DND-41 (cell line): ENCODE measurements around the gene BCAS3.

Experiments
- ATAC-seq: fragments of 200-7000 bp; cut with Tn5 transposase; 3 replicates; pipeline ENCODE4 v1.9.1; 2021; ENCODE audit warnings: low read depth; ENCODE audit not compliant: insufficient read depth
- DNase-seq: peaks from one replicate; pipeline ENCODE4 v3.0.0-alpha.2; 2020
- H2AFZ ChIP-seq: 2 replicates; pipeline ENCODE4 v1.6.0; 2012; ENCODE audit warnings: low read depth, low read length
- H3K27ac ChIP-seq: 2 replicates; pipeline ENCODE4 v1.5.1; 2012; ENCODE audit warnings: low read length, inconsistent platforms
- H3K27me3 ChIP-seq: fragments of 200-600 bp; sonication (generic); 2 replicates; pipeline ENCODE4 v1.6.0; 2012; ENCODE audit warnings: low read length, mild to moderate bottlenecking, inconsistent platforms; ENCODE audit not compliant: insufficient read depth, poor library complexity
- H3K36me3 ChIP-seq: 2 replicates; pipeline ENCODE4 v1.5.1; 2012; ENCODE audit warnings: low read length, inconsistent platforms; ENCODE audit not compliant: insufficient read depth
- H3K4me1 ChIP-seq: 2 replicates; pipeline ENCODE4 v1.5.1; 2012; ENCODE audit warnings: mild to moderate bottlenecking, low read length; ENCODE audit not compliant: insufficient read depth
- H3K4me2 ChIP-seq: 2 replicates; pipeline ENCODE4 v1.6.0; 2012; ENCODE audit warnings: mild to moderate bottlenecking, moderate library complexity, low read length, inconsistent platforms; ENCODE audit not compliant: insufficient read depth
- H3K4me3 ChIP-seq, 2 experiments: fragments of 200-600 bp in 1 of 2; shearing (Covaris generic) in 1 of 2; 2 replicates each; pipeline ENCODE4 v1.5.1; 2012 to 2016; ENCODE audit warnings: inconsistent platforms in 2 of 2, low read length in 2 of 2, mild to moderate bottlenecking in 2 of 2, low read depth in 1 of 2, moderate library complexity in 1 of 2
- H3K79me2 ChIP-seq: 2 replicates; pipeline ENCODE4 v1.6.0; 2012; ENCODE audit warnings: low read length, inconsistent platforms; ENCODE audit not compliant: insufficient read depth
- H3K9ac ChIP-seq: 2 replicates; pipeline ENCODE4 v1.6.0; 2012; ENCODE audit warnings: low read depth, mild to moderate bottlenecking, inconsistent platforms, low read length, moderate library complexity
- H3K9me3 ChIP-seq: 2 replicates; pipeline ENCODE4 v1.5.1; 2012; ENCODE audit warnings: low read length, moderate library complexity, mild to moderate bottlenecking, inconsistent platforms; ENCODE audit not compliant: insufficient read depth, severe bottlenecking
- H4K20me1 ChIP-seq: 2 replicates; pipeline ENCODE4 v1.6.0; 2012; ENCODE audit warnings: low read length; ENCODE audit not compliant: insufficient read depth
- EZH2 ChIP-seq: IDR thresholded peaks from 3 replicates; pipeline ENCODE4 v1.6.1; 2012; ENCODE audit warnings: borderline replicate concordance, low read depth, mild to moderate bottlenecking, moderate library complexity, low read length, inconsistent platforms; ENCODE audit not compliant: severe bottlenecking
- TF ChIP-seq, protein P1 (sequence below): IDR thresholded peaks from 2 replicates; pipeline ENCODE4 v1.5.1; 2012; ENCODE audit warnings: borderline replicate concordance, low read length, moderate library complexity, mild to moderate bottlenecking; ENCODE audit not compliant: poor library complexity, severe bottlenecking; ENCODE audit errors: extremely low read depth

The BCAS3 gene

GRCh38 chr17:61394630-61395408 is 717.2 kb downstream of the BCAS3 start:
- no peaks in the 10 kb centered on the region for H3K4me1 ChIP-seq
- H2AFZ ChIP-seq: no peak overlapping the region
- H4K20me1 ChIP-seq: 0 out of 2 replicates have a peak, but pooled peaks cover 3% of the 10 kb centered on the region
- no peaks in the 10 kb centered on the region for H3K79me2 ChIP-seq
- ATAC-seq (no peak), DNase-seq (no peak)
- H3K36me3 ChIP-seq: no peaks in the 10 kb centered on the region
- H3K27me3 ChIP-seq: no peaks in the 10 kb centered on the region
- H3K4me2 ChIP-seq: no peak overlapping the region
- H3K9ac ChIP-seq: no peak overlapping the region
- no peak for TF ChIP-seq EZH2
- TF ChIP-seq, protein P1, sequence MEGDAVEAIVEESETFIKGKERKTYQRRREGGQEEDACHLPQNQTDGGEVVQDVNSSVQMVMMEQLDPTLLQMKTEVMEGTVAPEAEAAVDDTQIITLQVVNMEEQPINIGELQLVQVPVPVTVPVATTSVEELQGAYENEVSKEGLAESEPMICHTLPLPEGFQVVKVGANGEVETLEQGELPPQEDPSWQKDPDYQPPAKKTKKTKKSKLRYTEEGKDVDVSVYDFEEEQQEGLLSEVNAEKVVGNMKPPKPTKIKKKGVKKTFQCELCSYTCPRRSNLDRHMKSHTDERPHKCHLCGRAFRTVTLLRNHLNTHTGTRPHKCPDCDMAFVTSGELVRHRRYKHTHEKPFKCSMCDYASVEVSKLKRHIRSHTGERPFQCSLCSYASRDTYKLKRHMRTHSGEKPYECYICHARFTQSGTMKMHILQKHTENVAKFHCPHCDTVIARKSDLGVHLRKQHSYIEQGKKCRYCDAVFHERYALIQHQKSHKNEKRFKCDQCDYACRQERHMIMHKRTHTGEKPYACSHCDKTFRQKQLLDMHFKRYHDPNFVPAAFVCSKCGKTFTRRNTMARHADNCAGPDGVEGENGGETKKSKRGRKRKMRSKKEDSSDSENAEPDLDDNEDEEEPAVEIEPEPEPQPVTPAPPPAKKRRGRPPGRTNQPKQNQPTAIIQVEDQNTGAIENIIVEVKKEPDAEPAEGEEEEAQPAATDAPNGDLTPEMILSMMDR: no peak
- no peak overlapping the region for H3K27ac ChIP-seq
- no peaks in the 10 kb centered on the region for H3K9me3 ChIP-seq
- H3K4me3 ChIP-seq: no peak overlapping the region

DNA sequence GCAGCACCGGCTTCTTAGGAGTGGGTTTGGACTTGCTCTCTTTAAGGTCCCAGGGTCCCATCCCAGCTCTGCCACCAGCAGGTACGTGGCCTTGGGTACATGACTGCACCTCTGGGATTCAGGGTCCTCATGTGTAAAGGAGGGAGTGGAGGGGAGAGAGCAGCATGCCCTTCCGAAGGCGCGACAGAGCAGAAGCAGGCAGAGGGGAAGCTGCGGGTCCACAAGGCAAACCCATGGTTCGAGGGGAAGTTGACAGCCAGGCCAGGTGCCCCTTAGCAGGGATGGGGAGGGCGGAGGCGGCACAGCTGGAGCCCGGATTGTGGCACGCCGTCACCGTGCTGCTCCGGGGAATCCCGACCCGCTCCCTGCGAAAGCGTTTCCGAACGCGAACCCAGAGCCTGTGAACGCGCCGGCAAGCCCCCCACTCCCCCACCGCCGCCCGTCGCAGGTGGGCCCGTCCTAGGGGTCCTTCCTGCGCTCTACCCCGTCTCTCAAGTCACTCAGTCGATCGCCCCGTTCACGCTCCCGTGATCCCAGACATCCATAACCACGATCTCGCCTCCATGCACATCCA is 717.8 kb downstream of the BCAS3 start:
- H3K27ac ChIP-seq: no peak overlapping the region
- H3K4me3 ChIP-seq: no peak overlapping the region
- H2AFZ ChIP-seq: no peak overlapping the region
- no peaks in the 10 kb centered on the region for H3K4me1 ChIP-seq
- H4K20me1 ChIP-seq: 0 out of 2 replicates have a peak, but pooled peaks cover 3% of the 10 kb centered on the region
- no peaks in the 10 kb centered on the region for H3K9me3 ChIP-seq
- no peak for ATAC-seq
- DNase-seq: no peak
- H3K4me2 ChIP-seq: no peak overlapping the region
- no peaks in the 10 kb centered on the region for H3K36me3 ChIP-seq
- no peaks in the 10 kb centered on the region for H3K27me3 ChIP-seq
- no peaks in the 10 kb centered on the region for H3K79me2 ChIP-seq
- H3K9ac ChIP-seq: no peak overlapping the region
- TF ChIP-seq, protein P1: no peak
- TF ChIP-seq EZH2: no peak

GRCh38 chr17:61395983-61396585 is 718.4 kb downstream of the BCAS3 start:
- DNase-seq: no peak
- Histone ChIP-seq H4K20me1 (0 out of 2 replicates have a peak, but pooled peaks cover 2% of the 10 kb centered on the region), H3K36me3 (no peaks in the 10 kb centered on the region), H3K79me2 (no peaks in the 10 kb centered on the region), H2AFZ (no peak overlapping the region), H3K4me3 (no peak overlapping the region), H3K27me3 (no peaks in the 10 kb centered on the region), H3K4me1 (no peaks in the 10 kb centered on the region), H3K27ac (no peak overlapping the region), H3K9ac (no peak overlapping the region), H3K4me2 (no peak overlapping the region), H3K9me3 (no peaks in the 10 kb centered on the region)
- TF ChIP-seq EZH2: no peak
- ATAC-seq: no peak

DNA sequence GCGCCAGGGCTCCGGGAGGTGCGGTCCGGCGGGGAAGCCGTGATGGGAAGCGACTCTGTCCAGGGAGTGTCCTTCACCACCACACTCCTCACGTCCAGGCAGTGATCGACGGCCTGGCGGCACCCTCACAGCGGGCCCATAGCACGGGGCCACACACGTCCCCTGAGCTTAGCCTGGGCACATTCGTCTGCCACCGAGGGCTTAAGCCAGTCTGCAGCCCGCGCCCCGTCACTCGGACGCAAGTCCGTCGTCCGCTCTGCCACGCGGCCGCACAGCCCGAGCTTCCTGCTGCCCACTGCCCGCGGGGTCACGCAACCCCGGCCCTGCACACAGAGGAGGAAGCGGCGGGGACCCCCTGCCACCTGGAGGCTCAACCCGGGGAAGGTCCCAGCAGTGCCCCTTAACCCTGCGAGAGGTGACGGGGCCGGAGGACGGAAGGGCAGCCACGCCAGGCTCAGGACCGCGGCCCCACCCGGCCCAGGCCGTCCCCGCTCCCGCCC is 719.0 kb downstream of the BCAS3 start:
- Histone ChIP-seq H3K4me2 (no peak overlapping the region), H4K20me1 (no peaks in the 10 kb centered on the region), H3K9ac (no peak overlapping the region), H3K27me3 (no peaks in the 10 kb centered on the region), H3K4me3 (no peak overlapping the region), H3K4me1 (no peaks in the 10 kb centered on the region), H3K79me2 (no peaks in the 10 kb centered on the region), H3K27ac (no peak overlapping the region), H3K9me3 (no peaks in the 10 kb centered on the region), H3K36me3 (no peaks in the 10 kb centered on the region), H2AFZ (no peak overlapping the region)
- TF ChIP-seq, protein P1: no peak
- no peak for TF ChIP-seq EZH2
- DNase-seq (no peak), ATAC-seq (no peak)
